Neural progenitor cell (in vitro differentiated cells): ENCODE results near the gene PLGRKT. TPM values are rescaled to one million over a fixed set of nuclear protein-coding genes. Genes with fewer than 3 reads are reported as not detected.
A peak's percentile ranks its signal among the peaks of the same experiment; 100 is the strongest.
"Not testable (repeated sequence)": the region's sequence is repeated elsewhere in the genome, so short reads cannot be mapped to it uniquely, and the experiment has no call there.

Experiments
- DNase-seq: peaks from one replicate; pipeline ENCODE4 v3.0.0-alpha.2; 2016; ENCODE audit warnings: low spot score
- H2AFZ ChIP-seq: fragments of 200-600 bp; sonication (generic); replicated peaks from 2 replicates; pipeline ENCODE4 v1.6.1; 2016; ENCODE audit warnings: antibody characterized with exemption
- H3F3A ChIP-seq: fragments of 200-600 bp; sonication (generic); 2 replicates; pipeline ENCODE4 v1.6.1; 2016; ENCODE audit warnings: antibody characterized with exemption, low read depth
- H3K27ac ChIP-seq: fragments of 200-600 bp; sonication (generic); 2 replicates; pipeline ENCODE4 v1.5.1; 2016; ENCODE audit warnings: mild to moderate bottlenecking
- H3K27me3 ChIP-seq: fragments of 200-600 bp; sonication (generic); 2 replicates; pipeline ENCODE4 v1.6.1; 2016; ENCODE audit warnings: mild to moderate bottlenecking, moderate library complexity
- H3K36me3 ChIP-seq: fragments of 200-600 bp; sonication (generic); 2 replicates; pipeline ENCODE4 v1.5.1; 2016
- H3K4me1 ChIP-seq: fragments of 200-600 bp; sonication (generic); 2 replicates; pipeline ENCODE4 v1.6.1; 2016; ENCODE audit warnings: mixed run types
- H3K4me2 ChIP-seq: fragments of 200-600 bp; sonication (generic); 2 replicates; pipeline ENCODE4 v1.6.1; 2016
- H3K4me3 ChIP-seq: fragments of 200-600 bp; sonication (generic); 2 replicates; pipeline ENCODE4 v1.5.1; 2016
- H3K79me2 ChIP-seq: fragments of 200-600 bp; sonication (generic); 2 replicates; pipeline ENCODE4 v1.6.1; 2016; ENCODE audit warnings: low read depth
- H3K9ac ChIP-seq: fragments of 200-600 bp; sonication (generic); 2 replicates; pipeline ENCODE4 v1.6.1; 2016
- H3K9me3 ChIP-seq: fragments of 200-600 bp; sonication (generic); 2 replicates; pipeline ENCODE4 v1.5.1; 2016; ENCODE audit warnings: low read depth
- H4K20me1 ChIP-seq: fragments of 200-600 bp; sonication (generic); 2 replicates; pipeline ENCODE4 v1.6.1; 2016; ENCODE audit warnings: low read depth
- H3K27ac Mint-ChIP-seq: 3 replicates; pipeline ENCODE4 v1.8.0; 2021; ENCODE audit warnings: mixed read lengths
- H3K27me3 Mint-ChIP-seq: 2 replicates; pipeline ENCODE4 v1.8.0; 2022; ENCODE audit warnings: low read depth, mild to moderate bottlenecking, inconsistent platforms, moderate library complexity, mixed read lengths; ENCODE audit not compliant: insufficient read depth
- H3K36me3 Mint-ChIP-seq: 3 replicates; pipeline ENCODE4 v1.8.0; 2021; ENCODE audit warnings: mixed read lengths
- H3K4me1 Mint-ChIP-seq: 3 replicates; pipeline ENCODE4 v1.8.0; 2021; ENCODE audit warnings: mixed read lengths
- H3K4me3 Mint-ChIP-seq: 3 replicates; pipeline ENCODE4 v1.8.0; 2021; ENCODE audit warnings: mild to moderate bottlenecking, moderate library complexity, mixed read lengths
- H3K9me3 Mint-ChIP-seq: 3 replicates; pipeline ENCODE4 v1.8.0; 2020; ENCODE audit warnings: mixed read lengths
- CTCF ChIP-seq: fragments of 200-600 bp; sonication (generic); IDR thresholded peaks from 2 replicates; pipeline ENCODE4 v1.5.1; 2017; ENCODE audit warnings: antibody characterized with exemption, mild to moderate bottlenecking
- EZH2 ChIP-seq: fragments of 200-600 bp; sonication (generic); IDR thresholded peaks from 2 replicates; pipeline ENCODE4 v1.6.1; 2017; ENCODE audit warnings: antibody characterized with exemption, mild to moderate bottlenecking, moderate library complexity
- EZH2phosphoT487 ChIP-seq: fragments of 200-600 bp; sonication (generic); IDR thresholded peaks from 2 replicates; pipeline ENCODE4 v1.6.1; 2017; ENCODE audit warnings: antibody characterized with exemption
- total RNA-seq: library from RNA; depleted of rRNA; stranded (reverse); fragments of >200 nt; gene quantifications from 2 replicates; pipeline ENCODE4 v1.2.3, GENCODE V29; 2015; ENCODE audit warnings: low replicate concordance

The PLGRKT gene
- total RNA-seq, 1 donor from 2014 or later: 37.7 TPM

- Histone ChIP-seq H3F3A (no peaks in the 10 kb centered on the region), H3K9ac (no peak overlapping the region), H3K36me3 (no peaks in the 10 kb centered on the region), H3K4me1 (no peaks in the 10 kb centered on the region), H4K20me1 (no peaks in the 10 kb centered on the region), H3K79me2 (no peaks in the 10 kb centered on the region), H3K4me3 (no peak overlapping the region), H3K27ac (no peak overlapping the region), H3K27me3 (no peaks in the 10 kb centered on the region), H3K9me3 (no peaks in the 10 kb centered on the region), H3K4me2 (no peak overlapping the region), H2AFZ (no peak overlapping the region)
- no peak for DNase-seq
- Mint-ChIP-seq H3K4me1 (no peaks in the 10 kb centered on the region), H3K4me3 (no peak overlapping the region), H3K36me3 (peaks cover 2% of the 10 kb centered on the region), H3K27me3 (peaks cover 3% of the 10 kb centered on the region), H3K9me3 (peaks cover 7% of the 10 kb centered on the region), H3K27ac (no peak overlapping the region)
- no peak for TF ChIP-seq EZH2
- TF ChIP-seq CTCF: no peak
- no peak for TF ChIP-seq EZH2phosphoT487
Measured at GRCh38 chr9:5352637-5353248, 85.0 kb downstream of the PLGRKT start.

- H3K27ac Mint-ChIP-seq, H3K9me3 Mint-ChIP-seq, H3K79me2 ChIP-seq, H4K20me1 ChIP-seq, DNase-seq, H3F3A ChIP-seq, H3K4me1 Mint-ChIP-seq, H3K27ac ChIP-seq, H3K27me3 ChIP-seq, H3K4me1 ChIP-seq, H3K36me3 Mint-ChIP-seq, H3K36me3 ChIP-seq, H3K9ac ChIP-seq, H3K4me3 ChIP-seq, H3K27me3 Mint-ChIP-seq, H3K9me3 ChIP-seq: not testable (repeated sequence)
- H3K4me3 Mint-ChIP-seq: peak within 1 kb of the TSS; percentile 67
- Histone ChIP-seq H3K4me2 (peak within 1 kb of the TSS; percentile 52), H2AFZ (peak within 1 kb of the TSS; percentile 86)
Measured at GRCh38 chr9:5338992-5339981, 98.4 kb downstream of the PLGRKT start, which contains the start of gene RLN1. Gene RLN1, minus strand, starts transcription at chr9:5339876. Its CDS starts 130 bp downstream, at chr9:5339746.

GRCh38 chr9:5336688-5337087 lies 101.0 kb downstream of the PLGRKT start:
- no peaks in the 10 kb centered on the region for H3K4me1 ChIP-seq
- H3K4me3 Mint-ChIP-seq: no peak overlapping the region
- H3K9me3 ChIP-seq: no peaks in the 10 kb centered on the region
- no peaks in the 10 kb centered on the region for H3F3A ChIP-seq
- no peak overlapping the region for H3K4me3 ChIP-seq
- no peaks in the 10 kb centered on the region for H3K79me2 ChIP-seq
- H3K27ac Mint-ChIP-seq: no peak overlapping the region
- H3K36me3 Mint-ChIP-seq: no peaks in the 10 kb centered on the region
- TF ChIP-seq EZH2: no peak
- no peak for TF ChIP-seq EZH2phosphoT487
- TF ChIP-seq CTCF: no peak
- no peaks in the 10 kb centered on the region for H3K27me3 Mint-ChIP-seq
- no peak for DNase-seq
- H3K9ac ChIP-seq: no peak overlapping the region
- no peaks in the 10 kb centered on the region for H3K9me3 Mint-ChIP-seq
- no peaks in the 10 kb centered on the region for H4K20me1 ChIP-seq
- H3K27ac ChIP-seq: no peak overlapping the region
- H3K36me3 ChIP-seq: no peaks in the 10 kb centered on the region
- no peak overlapping the region for H3K4me2 ChIP-seq
- H3K27me3 ChIP-seq: no peaks in the 10 kb centered on the region
- no peak overlapping the region for H2AFZ ChIP-seq
- no peaks in the 10 kb centered on the region for H3K4me1 Mint-ChIP-seq

GRCh38 chr9:5331276-5331675 lies 106.4 kb downstream of the PLGRKT start:
- not testable (repeated sequence) for H4K20me1 ChIP-seq, DNase-seq, H3K79me2 ChIP-seq, H3K9me3 Mint-ChIP-seq, H3K27me3 ChIP-seq, H3K4me3 ChIP-seq, H3F3A ChIP-seq, H3K27ac ChIP-seq, H3K27ac Mint-ChIP-seq, H3K9ac ChIP-seq, H3K36me3 ChIP-seq, H3K4me1 Mint-ChIP-seq, H2AFZ ChIP-seq, H3K4me2 ChIP-seq, H3K36me3 Mint-ChIP-seq, H3K27me3 Mint-ChIP-seq, H3K9me3 ChIP-seq, H3K4me3 Mint-ChIP-seq
- H3K4me1 ChIP-seq: peaks cover 13% of the 10 kb centered on the region
